Measurements from ENCODE around the gene CXCL16.

- no peak for TF ChIP-seq CTCF (IDR thresholded peaks at IDR 0.05 in 4 of 5, conservative IDR thresholded peaks at IDR 0.05 in 1 of 5)
- no peak for TF ChIP-seq POLR2A (IDR thresholded peaks at IDR 0.05)
These were observed 18.3 kb downstream of the CXCL16 start for GRCh38 chr17:4721203-4722135.

Measured in gastrocnemius medialis (tissue), 4 donors.